Small intestine (tissue), 7 donors: ENCODE data around the gene NOP9. TPM values are rescaled to one million over a fixed set of nuclear protein-coding genes. Genes with fewer than 3 reads are reported as not detected.

Source experiments
- DNase-seq, 2 donors: peaks; one replicate each; pipeline versions ENCODE4 v3.0.0 to v3.0.0-alpha.2; 2013
- FAIRE-seq: peaks from 2 replicates; lab custom pipeline; 2012; peaks lifted over from hg19 to GRCh38; lab: Jason Lieb, UNC
- H3K27ac ChIP-seq, 3 donors: one replicate each; pipeline ENCODE4 v1.5.1; 2013; ENCODE audit warnings: low read length in 2 of 3, mild to moderate bottlenecking in 2 of 3, control low read depth in 1 of 3, inconsistent platforms in 1 of 3, low read depth in 1 of 3, moderate library complexity in 1 of 3
- H3K27me3 ChIP-seq, 3 donors: one replicate each; pipeline ENCODE4 v1.6.1; 2013; ENCODE audit warnings: low read length in 3 of 3, inconsistent platforms in 1 of 3; ENCODE audit not compliant: control insufficient read depth in 3 of 3, insufficient read depth in 3 of 3
- H3K36me3 ChIP-seq, 3 donors: one replicate each; pipeline ENCODE4 v1.6.1; 2013; ENCODE audit warnings: low read length in 3 of 3, inconsistent platforms in 1 of 3, low read depth in 1 of 3, mild to moderate bottlenecking in 1 of 3, moderate library complexity in 1 of 3; ENCODE audit not compliant: control insufficient read depth in 3 of 3, insufficient read depth in 2 of 3
- H3K4me1 ChIP-seq, 3 donors: one replicate each; pipeline ENCODE4 v1.6.1; 2013; ENCODE audit warnings: low read length in 2 of 3, inconsistent platforms in 1 of 3, low read depth in 1 of 3, mild to moderate bottlenecking in 1 of 3, moderate library complexity in 1 of 3; ENCODE audit not compliant: control insufficient read depth in 3 of 3, insufficient read depth in 2 of 3
- H3K4me3 ChIP-seq, 3 donors: one replicate each; pipeline ENCODE4 v1.5.1; 2013; ENCODE audit warnings: low read length in 3 of 3, control low read depth in 1 of 3, inconsistent platforms in 1 of 3, low read depth in 1 of 3, mild to moderate bottlenecking in 1 of 3, moderate library complexity in 1 of 3
- H3K9me3 ChIP-seq, 2 donors: one replicate each; pipeline ENCODE4 v1.6.1; 2013; ENCODE audit warnings: low read depth in 1 of 2, low read length in 1 of 2; ENCODE audit not compliant: control insufficient read depth in 2 of 2, insufficient read depth in 1 of 2
- WGBS, 3 donors: extraction: QIAGEN DNeasy Blood & Tissue Kit; methylation state at CpG; one replicate each; pipeline ENCODE4 v1.1.7; 2013; 5-methylcytosine and 5-hydroxymethylcytosine counted together
- polyA plus RNA-seq, 4 donors: library from polyadenylated mRNA; stranded (reverse) in 3 of 4; unstranded in 1 of 4; fragments of 200-250 nt in 3 of 4; fragments of 120-200 nt in 1 of 4; gene quantifications; one replicate each; pipeline versions ENCODE4 v1.2.1 to v1.2.3, GENCODE V29; 2013
- donor health status: healthy with polysubstance abuse.
- donor health status: control.
- donor health status: control.
- donor health status: Bipolar disorder and iron deficiency.
- donor health status: healthy.

Gene NOP9
- polyA plus RNA-seq, 4 donors, result 9.7 to 22.5 (median 16.0) TPM

GRCh38 chr14:24282736-24283135 is 16.9 kb upstream of the NOP9 start:
- no peak for DNase-seq
- no peak for FAIRE-seq
- Histone ChIP-seq H3K27me3 (no peaks in the 10 kb centered on the region), H3K27ac (no peak overlapping the region), H3K9me3 (no peaks in the 10 kb centered on the region), H3K36me3 (peaks cover 0 to 5% (median 0%) of the 10 kb centered on the region in 3 donors), H3K4me3 (no peak overlapping the region), H3K4me1 (no peaks in the 10 kb centered on the region)
- 68 to 81% (median 74%) methylated on average over 3 of the region's 3 CpGs for WGBS, 3 donors

GRCh38 chr14:24283796-24284460 is 15.7 kb upstream of the NOP9 start:
- Histone ChIP-seq H3K27ac (no peak overlapping the region), H3K4me1 (no peaks in the 10 kb centered on the region), H3K36me3 (peaks cover 0 to 10% (median 0%) of the 10 kb centered on the region in 3 donors), H3K4me3 (no peak overlapping the region), H3K9me3 (no peaks in the 10 kb centered on the region), H3K27me3 (no peaks in the 10 kb centered on the region)
- FAIRE-seq, result no peak
- no peak for DNase-seq
- WGBS, 3 donors, result 87 to 93% (median 90%) methylated on average over 5 of the region's 5 CpGs

- WGBS, 3 donors, result 81 to 92% (median 82%) methylated on average over 10 to 11 of the region's 11 CpGs
- no peak for FAIRE-seq
- Histone ChIP-seq H3K36me3 (peaks cover 0 to 14% (median 0%) of the 10 kb centered on the region in 3 donors), H3K4me3 (no peak overlapping the region), H3K9me3 (no peaks in the 10 kb centered on the region), H3K27ac (no peak overlapping the region), H3K27me3 (no peaks in the 10 kb centered on the region), H3K4me1 (no peaks in the 10 kb centered on the region)
- DNase-seq, result no peak
Measured at GRCh38 chr14:24284501-24285035, 15.1 kb upstream of the NOP9 start.

- H3K9me3 ChIP-seq, result no peaks in the 10 kb centered on the region
- 63 to 80% (median 79%) methylated on average over 4 of the region's 4 CpGs for WGBS, 3 donors
- H3K4me1 ChIP-seq, result no peaks in the 10 kb centered on the region
- DNase-seq (no peak), FAIRE-seq (no peak)
- H3K27me3 ChIP-seq, result no peaks in the 10 kb centered on the region
- peaks cover 0 to 22% (median 5%) of the 10 kb centered on the region in 3 donors for H3K36me3 ChIP-seq
- H3K4me3 ChIP-seq, result no peak overlapping the region
- H3K27ac ChIP-seq, result no peak overlapping the region
Measured at GRCh38 chr14:24285351-24285750, 14.3 kb upstream of the NOP9 start.

- Histone ChIP-seq H3K4me1 (no peaks in the 10 kb centered on the region), H3K4me3 (no peak overlapping the region), H3K27ac (no peak overlapping the region), H3K36me3 (peaks cover 5 to 39% (median 16%) of the 10 kb centered on the region in 3 donors), H3K27me3 (no peaks in the 10 kb centered on the region), H3K9me3 (no peaks in the 10 kb centered on the region)
- DNase-seq (no peak), FAIRE-seq (no peak)
- 95 to 98% (median 95%) methylated on average over 5 of the region's 5 CpGs for WGBS, 3 donors
Measured at GRCh38 chr14:24286996-24287395, 12.7 kb upstream of the NOP9 start.

- DNase-seq, result no peak
- Histone ChIP-seq H3K9me3 (no peaks in the 10 kb centered on the region), H3K36me3 (peaks cover 5 to 55% (median 22%) of the 10 kb centered on the region in 3 donors), H3K4me1 (no peaks in the 10 kb centered on the region), H3K4me3 (no peak overlapping the region), H3K27me3 (no peaks in the 10 kb centered on the region), H3K27ac (no peak overlapping the region)
- FAIRE-seq, result no peak
- WGBS, 3 donors, result 70 to 77% (median 73%) methylated on average over 6 of the region's 6 CpGs
Measured at GRCh38 chr14:24289649-24290280, 9.9 kb upstream of the NOP9 start.

- DNase-seq (no peak), FAIRE-seq (no peak)
- H3K9me3 ChIP-seq, result no peaks in the 10 kb centered on the region
- no peak overlapping the region for H3K4me3 ChIP-seq
- H3K4me1 ChIP-seq, result no peaks in the 10 kb centered on the region
- H3K36me3 ChIP-seq, result peaks cover 5 to 60% (median 22%) of the 10 kb centered on the region in 3 donors
- 89 to 92% (median 91%) methylated on average over 9 of the region's 9 CpGs for WGBS, 3 donors
- no peaks in the 10 kb centered on the region for H3K27me3 ChIP-seq
- no peak overlapping the region for H3K27ac ChIP-seq
Measured at GRCh38 chr14:24290746-24291145, 8.9 kb upstream of the NOP9 start.

- Histone ChIP-seq H3K27me3 (no peaks in the 10 kb centered on the region), H3K27ac (no peak overlapping the region), H3K4me1 (peaks cover 0 to under 1% (median 0%) of the 10 kb centered on the region in 3 donors), H3K9me3 (no peaks in the 10 kb centered on the region), H3K36me3 (peaks cover 5 to 65% (median 29%) of the 10 kb centered on the region in 3 donors), H3K4me3 (no peak overlapping the region)
- no peak for DNase-seq
- 85 to 96% (median 91%) methylated on average over 3 of the region's 3 CpGs for WGBS, 3 donors
- FAIRE-seq, result no peak
Measured at GRCh38 chr14:24291446-24292117, 8.1 kb upstream of the NOP9 start.
